Activated CD8-positive, alpha-beta memory T cell treated with anti-CD3 and anti-CD28 coated beads, Interleukin-2, amount 50 U/mL, for 24 hours (primary cell): ENCODE data around the gene C12orf57.

ENCODE experiments used
- DNase-seq: peaks from one replicate; pipeline ENCODE4 v3.0.0-alpha.2; 2020; ENCODE audit errors: extremely low read depth

Gene C12orf57

DNA sequence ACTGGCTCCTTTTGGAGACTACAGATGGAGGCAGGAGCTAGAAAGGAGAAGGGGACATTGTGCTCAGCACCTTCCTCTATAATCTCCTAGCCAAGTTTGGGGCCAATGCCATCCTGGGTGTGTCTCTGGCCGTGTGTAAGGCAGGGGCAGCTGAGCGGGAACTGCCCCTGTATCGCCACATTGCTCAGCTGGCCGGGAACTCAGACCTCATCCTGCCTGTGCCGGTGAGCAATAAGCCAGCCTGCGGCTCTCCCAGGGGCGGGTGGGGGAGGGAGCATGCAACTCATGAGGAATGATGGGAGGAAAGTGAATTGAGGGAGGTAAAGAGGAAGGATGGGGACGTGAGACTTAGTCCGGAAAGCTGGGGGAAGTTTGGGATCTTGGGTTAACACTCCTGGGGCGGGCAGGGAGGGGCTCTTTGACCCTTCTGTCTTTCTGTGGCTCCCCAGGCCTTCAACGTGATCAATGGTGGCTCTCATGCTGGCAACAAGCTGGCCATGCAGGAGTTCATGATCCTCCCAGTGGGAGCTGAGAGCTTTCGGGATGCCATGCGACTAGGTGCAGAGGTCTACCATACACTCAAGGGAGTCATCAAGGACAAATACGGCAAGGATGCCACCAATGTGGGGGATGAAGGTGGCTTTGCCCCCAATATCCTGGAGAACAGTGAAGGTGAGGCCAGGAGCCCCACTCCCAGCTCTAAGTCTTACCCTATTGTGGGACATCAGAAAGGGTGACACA, 26.2 kb upstream of the C12orf57 start:
- DNase-seq = no peak

DNA sequence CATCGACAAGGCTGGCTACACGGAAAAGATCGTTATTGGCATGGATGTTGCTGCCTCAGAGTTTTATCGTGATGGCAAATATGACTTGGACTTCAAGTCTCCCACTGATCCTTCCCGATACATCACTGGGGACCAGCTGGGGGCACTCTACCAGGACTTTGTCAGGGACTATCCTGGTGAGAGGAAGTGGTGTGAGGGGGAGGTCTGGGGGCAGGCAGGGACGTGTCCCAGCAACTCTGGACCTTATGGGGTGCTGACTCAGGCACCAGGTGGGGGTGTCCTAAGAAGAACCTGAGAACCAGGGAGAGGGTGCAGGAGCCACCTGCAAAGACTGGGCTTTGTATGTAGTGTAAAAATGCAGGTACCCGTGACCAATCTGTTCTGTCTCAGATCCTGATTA, 24.2 kb upstream of the C12orf57 start:
- no peak for DNase-seq

DNA sequence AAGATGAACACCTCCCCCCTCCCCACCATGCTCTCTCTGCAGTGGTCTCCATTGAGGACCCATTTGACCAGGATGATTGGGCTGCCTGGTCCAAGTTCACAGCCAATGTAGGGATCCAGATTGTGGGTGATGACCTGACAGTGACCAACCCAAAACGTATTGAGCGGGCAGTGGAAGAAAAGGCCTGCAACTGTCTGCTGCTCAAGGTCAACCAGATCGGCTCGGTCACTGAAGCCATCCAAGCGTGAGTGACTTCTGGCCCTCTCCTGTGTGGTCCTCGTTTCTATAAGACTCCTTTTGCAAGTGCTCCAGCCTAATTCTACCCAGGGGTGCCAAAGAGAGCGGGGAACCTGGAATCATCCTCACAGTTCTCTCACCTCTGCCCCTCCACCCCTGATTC, 22.3 kb upstream of the C12orf57 start:
- DNase-seq = no peak

DNA sequence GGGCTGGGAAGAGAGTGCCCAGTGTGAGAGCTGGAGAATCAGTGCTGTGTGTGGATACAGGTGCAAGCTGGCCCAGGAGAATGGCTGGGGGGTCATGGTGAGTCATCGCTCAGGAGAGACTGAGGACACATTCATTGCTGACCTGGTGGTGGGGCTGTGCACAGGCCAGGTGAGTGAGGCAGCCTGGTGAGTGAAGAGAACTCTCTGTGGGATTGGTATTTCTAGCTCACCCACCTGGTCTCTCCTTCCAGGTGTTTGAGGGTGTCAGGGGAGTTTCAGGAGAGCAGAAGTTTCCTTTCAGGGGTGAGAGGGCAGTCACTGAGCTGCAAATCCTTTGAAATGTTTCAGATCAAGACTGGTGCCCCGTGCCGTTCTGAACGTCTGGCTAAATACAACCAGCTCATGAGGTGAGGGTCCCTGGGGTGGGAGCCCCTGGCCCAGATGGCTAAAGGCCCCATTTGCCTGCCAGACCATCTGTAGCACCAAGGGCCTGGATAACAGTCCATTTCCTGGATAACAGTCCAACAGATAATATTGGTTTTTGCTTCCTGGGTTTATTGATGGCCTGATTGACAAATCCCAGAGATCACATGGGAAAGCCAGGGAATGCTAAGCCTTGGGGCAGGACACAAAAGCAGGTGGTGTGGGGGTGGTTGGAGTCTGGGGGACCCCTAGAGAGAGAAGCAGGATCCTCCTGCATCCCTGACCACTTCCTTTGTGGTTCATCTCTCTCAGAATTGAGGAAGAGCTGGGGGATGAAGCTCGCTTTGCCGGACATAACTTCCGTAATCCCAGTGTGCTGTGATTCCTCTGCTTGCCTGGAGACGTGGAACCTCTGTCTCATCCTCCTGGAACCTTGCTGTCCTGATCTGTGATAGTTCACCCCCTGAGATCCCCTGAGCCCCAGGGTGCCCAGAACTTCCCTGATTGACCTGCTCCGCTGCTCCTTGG, 21.6 kb upstream of the C12orf57 start:
- DNase-seq = no peak

DNA sequence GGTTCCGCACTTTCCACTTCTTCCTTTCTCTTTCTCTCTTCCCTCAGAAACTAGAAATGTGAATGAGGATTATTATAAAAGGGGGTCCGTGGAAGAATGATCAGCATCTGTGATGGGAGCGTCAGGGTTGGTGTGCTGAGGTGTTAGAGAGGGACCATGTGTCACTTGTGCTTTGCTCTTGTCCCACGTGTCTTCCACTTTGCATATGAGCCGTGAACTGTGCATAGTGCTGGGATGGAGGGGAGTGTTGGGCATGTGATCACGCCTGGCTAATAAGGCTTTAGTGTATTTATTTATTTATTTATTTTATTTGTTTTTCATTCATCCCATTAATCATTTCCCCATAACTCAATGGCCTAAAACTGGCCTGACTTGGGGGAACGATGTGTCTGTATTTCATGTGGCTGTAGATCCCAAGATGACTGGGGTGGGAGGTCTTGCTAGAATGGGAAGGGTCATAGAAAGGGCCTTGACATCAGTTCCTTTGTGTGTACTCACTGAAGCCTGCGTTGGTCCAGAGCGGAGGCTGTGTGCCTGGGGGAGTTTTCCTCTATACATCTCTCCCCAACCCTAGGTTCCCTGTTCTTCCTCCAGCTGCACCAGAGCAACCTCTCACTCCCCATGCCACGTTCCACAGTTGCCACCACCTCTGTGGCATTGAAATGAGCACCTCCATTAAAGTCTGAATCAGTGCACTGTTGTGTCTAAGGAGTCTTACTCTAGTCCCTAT, 20.7 kb upstream of the C12orf57 start:
- no peak for DNase-seq

DNA sequence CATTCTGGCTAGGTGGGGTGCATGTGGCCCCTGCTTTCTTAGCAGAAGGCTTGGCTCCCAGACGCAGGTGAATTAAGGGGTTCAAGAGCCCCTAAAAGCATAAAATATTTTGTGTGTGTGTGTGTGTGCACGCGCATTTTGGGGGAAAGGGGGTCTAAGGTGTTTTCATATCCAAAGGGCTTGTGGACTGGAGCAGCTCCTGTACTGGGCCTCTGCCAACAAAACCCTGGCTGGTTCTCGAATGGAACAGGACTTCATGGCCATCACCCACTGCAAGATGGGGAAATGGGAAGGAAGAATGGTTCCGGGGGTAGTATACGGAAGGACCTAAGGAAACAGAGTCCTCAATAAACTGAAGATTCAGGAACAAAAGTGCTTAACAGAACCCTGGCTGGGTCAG, 20.0 kb upstream of the C12orf57 start:
- DNase-seq = no peak

DNA sequence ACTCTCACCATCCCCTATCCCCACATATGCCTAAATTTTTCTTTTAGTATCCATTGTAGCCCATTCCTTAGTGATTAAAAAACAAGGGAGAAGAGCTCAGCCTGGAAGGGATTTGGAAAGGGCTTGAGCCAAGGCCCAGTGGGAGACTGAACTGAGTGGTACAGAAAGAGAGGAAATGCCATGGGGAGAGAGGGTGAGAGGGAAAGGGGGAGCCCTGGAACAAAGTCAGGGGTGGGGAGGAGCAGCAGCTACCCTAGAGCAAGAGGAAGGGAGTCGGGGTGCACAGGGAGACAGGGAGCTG, 18.6 kb upstream of the C12orf57 start:
- no peak for DNase-seq

DNA sequence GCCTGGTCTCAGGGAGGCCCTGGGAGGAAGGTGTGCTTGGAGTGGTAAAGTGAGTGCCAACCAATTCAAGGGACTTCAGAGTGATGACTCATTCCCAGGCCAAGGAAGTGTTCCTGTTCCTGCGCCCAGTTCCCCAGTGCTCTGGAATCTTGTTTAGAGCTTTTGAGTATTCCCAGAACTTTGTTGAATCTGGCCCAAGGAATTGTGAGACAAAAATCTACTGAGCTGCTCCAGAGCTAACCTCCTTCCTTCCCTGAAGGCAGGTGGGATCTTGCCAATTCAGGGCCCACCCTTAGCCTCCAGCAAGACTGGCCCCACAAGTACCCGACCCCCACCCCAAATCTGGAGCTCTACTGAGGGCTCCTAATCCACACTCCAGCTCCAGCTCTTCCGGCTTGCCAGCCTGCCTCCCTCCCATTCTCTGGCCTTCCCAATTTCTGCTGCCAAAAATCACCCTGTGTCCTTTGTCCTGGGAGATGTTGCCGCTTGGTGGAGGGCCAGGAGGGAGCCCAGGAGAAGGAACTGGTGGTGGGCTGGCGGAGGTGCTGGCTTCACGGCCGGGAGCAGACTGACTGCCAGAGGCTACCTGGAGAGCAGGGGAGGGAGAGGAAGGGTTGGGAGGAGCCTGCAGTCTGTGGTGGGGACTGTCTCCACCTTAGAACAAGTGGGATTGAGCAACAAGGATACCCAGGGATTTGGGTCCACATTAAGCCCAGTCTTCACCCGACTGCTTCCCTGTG, 18.1 kb upstream of the C12orf57 start:
- DNase-seq = no peak

DNA sequence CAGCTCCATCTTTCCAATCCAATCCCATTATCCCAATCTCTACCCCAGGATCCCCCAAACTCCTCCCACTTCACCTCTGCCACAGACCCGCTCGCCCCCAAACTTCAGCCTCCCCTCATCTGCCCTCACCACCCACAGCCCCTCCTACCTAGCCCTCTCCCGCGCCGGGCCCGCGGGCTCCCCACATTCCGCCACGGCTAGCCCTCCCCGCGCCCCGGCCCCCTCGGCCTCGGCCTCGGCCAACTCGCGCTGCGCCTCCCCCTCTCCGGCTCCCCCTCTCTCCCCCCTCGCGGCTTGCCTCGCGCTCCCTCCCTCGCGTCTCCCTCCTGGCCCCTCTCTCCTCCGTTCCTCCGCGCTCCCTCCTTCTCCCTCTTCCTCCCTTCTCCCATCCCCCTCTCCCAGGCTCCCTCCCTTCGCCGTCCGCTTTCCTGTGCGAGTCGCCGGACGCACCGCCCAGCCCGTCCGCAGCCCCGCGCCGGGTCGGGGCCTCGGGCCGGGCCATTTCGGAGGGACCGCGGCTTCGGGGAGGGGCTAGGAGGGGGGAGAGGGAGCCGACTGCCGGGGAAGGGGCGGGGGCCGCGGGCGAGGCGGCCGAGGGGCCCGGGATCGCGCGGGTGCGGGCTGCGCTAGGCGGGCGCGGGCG, 16.3 kb upstream of the C12orf57 start, which contains the start of gene ATN1:
TSS of gene ATN1 (plus strand) at position 581 of the 643 bp plus-strand sequence. CDS start 6,043 bp downstream, outside the sequence.
- DNase-seq = no peak

DNA sequence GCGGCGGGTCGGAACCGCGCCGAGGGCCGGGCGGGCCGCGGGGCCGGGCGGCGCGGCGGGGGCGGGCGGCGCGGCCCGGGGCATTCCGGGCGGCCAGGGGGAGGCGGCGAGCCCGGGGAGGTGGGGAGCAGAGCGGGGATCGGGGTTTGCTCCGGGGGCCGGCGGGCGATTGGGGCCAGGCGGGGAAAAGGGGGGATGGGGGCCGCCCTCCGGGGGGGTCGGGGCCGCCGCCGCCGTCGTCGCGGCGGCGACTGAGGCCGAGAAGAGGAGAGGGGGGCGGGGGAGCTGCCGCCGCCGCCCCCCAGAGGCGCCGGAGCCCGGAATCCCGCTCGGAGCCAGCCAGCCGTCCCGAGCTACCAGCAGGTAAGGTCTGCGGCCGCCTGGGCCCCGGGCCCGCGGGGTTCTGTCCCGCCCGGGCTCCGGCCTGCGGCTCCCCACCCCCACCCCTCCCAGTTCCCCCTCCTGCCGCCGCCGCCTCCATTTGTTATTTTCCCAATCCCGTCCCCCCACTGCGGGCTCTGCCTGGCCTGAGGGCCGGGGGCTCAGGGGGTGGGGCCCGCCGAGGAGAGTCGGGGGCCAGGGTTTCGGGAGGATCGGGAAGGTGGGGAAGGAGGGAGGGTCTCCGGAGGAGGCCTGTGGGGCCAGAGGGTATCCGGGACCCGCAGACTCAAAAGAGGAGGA, 15.7 kb upstream of the C12orf57 start:
- no peak for DNase-seq

DNA sequence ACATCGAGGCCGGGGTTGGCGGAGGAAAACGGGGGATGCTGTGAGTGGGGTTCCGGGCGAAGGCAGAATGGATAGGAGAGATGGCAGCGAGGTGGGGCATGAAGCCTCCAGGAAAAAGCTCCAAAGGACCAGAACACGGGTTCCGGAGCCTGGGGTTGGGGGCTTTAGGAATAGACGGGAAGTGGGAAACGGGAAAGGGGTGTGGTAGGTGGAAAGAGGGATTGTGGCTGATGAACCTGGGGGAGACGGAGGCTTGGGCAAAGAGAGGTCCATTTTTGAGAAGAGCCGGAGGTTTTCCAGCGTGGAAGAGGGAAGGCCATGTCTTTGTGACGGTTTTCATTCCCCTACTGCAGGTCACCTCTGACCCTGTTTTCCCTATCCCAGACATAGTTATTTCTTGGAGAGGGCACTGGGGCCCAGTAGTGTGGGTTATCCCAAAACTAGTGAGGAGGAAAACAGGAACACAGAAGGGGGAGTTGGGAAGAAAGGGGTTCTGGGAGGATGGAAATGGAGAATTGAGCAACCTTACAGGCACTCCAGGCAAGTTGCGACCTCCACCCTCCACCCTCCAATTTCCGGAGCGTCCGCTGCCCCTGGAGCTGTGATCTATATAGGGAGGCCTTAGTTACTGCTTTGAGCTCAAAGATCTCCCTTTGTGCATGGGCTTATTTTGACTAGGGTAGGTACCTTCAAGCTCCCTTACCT, 15.0 kb upstream of the C12orf57 start:
- DNase-seq = no peak

DNA sequence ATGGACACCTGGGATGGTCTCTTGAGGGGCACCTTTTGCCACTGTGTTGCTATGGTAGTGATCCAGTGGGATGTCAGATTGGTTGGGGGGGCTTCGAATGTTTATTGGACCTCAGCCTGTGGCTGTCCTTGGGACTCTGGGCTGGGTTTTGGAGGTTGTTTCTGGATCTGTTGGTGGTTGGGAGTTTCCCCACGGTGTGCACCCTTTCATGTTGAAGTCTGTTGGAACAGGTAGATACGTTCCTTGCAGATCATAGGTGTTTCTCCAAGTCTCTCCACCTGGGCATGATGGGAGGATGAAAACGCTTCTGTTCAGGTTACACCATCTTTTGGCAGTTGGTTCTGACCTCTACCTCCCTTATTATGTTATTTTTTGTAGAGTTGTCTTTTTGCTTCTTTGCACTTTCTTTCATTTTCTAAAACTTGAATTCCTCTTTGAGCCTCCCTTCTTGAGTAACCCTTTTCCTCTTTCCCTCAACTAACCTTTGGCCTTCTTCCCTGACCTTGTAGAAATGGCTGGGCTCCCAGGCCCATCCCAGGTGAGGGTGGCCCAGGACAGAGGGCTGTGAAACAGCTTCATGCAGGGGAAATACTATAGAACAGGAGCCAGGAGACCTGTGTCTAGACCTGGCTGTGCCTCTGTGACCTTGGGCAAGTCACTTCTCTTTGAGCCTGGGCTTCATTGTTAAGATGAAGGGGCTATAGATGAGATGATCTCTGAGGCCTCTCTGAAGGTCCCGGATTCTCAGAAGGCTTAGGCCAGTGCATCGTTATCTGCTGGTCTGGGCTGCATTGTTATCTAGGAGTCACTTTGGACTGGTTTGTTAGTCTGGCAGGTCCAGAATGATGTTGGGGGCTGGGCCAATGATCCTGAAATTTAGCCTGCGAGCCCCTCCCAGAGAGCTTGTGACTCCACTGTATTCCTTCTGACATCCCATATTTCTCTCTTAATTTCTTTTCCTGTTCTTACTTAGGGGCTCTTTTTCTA, 14.1 kb upstream of the C12orf57 start:
- DNase-seq = no peak

DNA sequence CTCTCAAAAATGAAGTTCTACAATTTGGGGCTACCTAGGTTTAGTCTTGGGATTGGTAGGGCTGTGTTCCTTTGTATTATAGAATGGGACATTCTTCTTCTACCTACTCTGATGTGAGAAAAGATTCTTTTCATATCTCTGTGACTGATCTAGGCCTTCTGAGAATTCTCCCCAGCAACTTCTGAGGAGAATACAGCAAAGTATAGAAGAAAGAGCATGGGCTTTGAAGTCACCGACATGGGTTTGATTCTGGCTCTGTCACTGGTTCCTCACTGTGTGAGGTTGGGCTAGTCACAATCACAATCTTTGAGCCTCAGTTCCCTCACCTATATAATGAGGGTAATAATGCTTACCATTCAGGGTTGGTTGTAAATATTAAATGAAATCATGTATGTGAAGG, 11.1 kb upstream of the C12orf57 start:
- no peak for DNase-seq

DNA sequence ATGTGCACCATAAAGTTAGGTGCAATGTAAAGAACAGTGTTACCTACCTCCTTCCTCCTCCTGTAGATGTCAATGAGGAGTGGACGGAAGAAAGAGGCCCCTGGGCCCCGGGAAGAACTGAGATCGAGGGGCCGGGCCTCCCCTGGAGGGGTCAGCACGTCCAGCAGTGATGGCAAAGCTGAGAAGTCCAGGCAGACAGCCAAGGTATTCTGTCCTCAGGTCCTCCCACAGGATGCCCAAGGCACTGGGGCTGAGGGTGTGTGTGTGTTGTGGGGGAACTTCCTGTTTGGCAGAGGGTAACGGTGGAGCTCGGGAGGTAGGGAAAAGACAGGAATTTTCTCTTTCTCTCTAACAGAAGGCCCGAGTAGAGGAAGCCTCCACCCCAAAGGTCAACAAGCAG, 9.7 kb upstream of the C12orf57 start:
- no peak for DNase-seq

DNA sequence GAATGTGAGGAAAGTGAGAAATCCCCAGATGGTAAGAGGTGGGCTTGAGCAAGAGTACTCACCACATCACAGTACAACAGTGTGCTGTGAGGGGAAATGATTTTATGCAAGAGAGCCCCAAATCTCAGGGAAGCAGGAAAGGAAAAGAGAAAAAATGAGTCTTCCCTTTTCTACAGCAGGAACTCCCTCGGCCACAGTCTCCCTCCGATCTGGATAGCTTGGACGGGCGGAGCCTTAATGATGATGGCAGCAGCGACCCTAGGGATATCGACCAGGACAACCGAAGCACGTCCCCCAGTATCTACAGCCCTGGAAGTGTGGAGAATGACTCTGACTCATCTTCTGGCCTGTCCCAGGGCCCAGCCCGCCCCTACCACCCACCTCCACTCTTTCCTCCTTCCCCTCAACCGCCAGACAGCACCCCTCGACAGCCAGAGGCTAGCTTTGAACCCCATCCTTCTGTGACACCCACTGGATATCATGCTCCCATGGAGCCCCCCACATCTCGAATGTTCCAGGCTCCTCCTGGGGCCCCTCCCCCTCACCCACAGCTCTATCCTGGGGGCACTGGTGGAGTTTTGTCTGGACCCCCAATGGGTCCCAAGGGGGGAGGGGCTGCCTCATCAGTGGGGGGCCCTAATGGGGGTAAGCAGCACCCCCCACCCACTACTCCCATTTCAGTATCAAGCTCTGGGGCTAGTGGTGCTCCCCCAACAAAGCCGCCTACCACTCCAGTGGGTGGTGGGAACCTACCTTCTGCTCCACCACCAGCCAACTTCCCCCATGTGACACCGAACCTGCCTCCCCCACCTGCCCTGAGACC, 8.2 kb upstream of the C12orf57 start:
- no peak for DNase-seq

DNA sequence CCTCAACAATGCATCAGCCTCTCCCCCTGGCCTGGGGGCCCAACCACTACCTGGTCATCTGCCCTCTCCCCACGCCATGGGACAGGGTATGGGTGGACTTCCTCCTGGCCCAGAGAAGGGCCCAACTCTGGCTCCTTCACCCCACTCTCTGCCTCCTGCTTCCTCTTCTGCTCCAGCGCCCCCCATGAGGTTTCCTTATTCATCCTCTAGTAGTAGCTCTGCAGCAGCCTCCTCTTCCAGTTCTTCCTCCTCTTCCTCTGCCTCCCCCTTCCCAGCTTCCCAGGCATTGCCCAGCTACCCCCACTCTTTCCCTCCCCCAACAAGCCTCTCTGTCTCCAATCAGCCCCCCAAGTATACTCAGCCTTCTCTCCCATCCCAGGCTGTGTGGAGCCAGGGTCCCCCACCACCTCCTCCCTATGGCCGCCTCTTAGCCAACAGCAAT, 7.6 kb upstream of the C12orf57 start:
- no peak for DNase-seq

DNA sequence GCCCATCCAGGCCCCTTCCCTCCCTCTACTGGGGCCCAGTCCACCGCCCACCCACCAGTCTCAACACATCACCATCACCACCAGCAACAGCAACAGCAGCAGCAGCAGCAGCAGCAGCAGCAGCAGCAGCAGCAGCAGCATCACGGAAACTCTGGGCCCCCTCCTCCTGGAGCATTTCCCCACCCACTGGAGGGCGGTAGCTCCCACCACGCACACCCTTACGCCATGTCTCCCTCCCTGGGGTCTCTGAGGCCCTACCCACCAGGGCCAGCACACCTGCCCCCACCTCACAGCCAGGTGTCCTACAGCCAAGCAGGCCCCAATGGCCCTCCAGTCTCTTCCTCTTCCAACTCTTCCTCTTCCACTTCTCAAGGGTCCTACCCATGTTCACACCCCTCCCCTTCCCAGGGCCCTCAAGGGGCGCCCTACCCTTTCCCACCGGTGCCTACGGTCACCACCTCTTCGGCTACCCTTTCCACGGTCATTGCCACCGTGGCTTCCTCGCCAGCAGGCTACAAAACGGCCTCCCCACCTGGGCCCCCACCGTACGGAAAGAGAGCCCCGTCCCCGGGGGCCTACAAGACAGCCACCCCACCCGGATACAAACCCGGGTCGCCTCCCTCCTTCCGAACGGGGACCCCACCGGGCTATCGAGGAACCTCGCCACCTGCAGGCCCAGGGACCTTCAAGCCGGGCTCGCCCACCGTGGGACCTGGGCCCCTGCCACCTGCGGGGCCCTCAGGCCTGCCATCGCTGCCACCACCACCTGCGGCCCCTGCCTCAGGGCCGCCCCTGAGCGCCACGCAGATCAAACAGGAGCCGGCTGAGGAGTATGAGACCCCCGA, 7.0 kb upstream of the C12orf57 start:
- no peak for DNase-seq
